ENCODE results near the gene SRPRB.

Gene SRPRB

GRCh38 chr3:133841196-133841595 is 35.6 kb downstream of the SRPRB start:
- no peaks in the 10 kb centered on the region for H3K36me3 ChIP-seq (ENCODE audit: control insufficient read depth, insufficient read depth, low read length)
- no peak overlapping the region for H3K4me3 ChIP-seq (ENCODE audit: low read length)
- H3K9ac ChIP-seq (ENCODE audit: low read length) = no peak overlapping the region
- no peaks in the 10 kb centered on the region for H3K4me1 ChIP-seq (ENCODE audit: control insufficient read depth, insufficient read depth, low read length)
- H3K27me3 ChIP-seq (ENCODE audit: control insufficient read depth, insufficient read depth, low read length) = no peaks in the 10 kb centered on the region
- no peaks in the 10 kb centered on the region for H3K9me3 ChIP-seq (ENCODE audit: control insufficient read depth, low read length)

GRCh38 chr3:133842158-133842557 is 36.5 kb downstream of the SRPRB start:
- Histone ChIP-seq H3K4me3 (ENCODE audit: low read length) (no peak overlapping the region), H3K9me3 (ENCODE audit: control insufficient read depth, low read length) (no peaks in the 10 kb centered on the region), H3K27me3 (ENCODE audit: control insufficient read depth, insufficient read depth, low read length) (no peaks in the 10 kb centered on the region), H3K4me1 (ENCODE audit: control insufficient read depth, insufficient read depth, low read length) (no peaks in the 10 kb centered on the region), H3K9ac (ENCODE audit: low read length) (no peak overlapping the region), H3K36me3 (ENCODE audit: control insufficient read depth, insufficient read depth, low read length) (no peaks in the 10 kb centered on the region)

DNA sequence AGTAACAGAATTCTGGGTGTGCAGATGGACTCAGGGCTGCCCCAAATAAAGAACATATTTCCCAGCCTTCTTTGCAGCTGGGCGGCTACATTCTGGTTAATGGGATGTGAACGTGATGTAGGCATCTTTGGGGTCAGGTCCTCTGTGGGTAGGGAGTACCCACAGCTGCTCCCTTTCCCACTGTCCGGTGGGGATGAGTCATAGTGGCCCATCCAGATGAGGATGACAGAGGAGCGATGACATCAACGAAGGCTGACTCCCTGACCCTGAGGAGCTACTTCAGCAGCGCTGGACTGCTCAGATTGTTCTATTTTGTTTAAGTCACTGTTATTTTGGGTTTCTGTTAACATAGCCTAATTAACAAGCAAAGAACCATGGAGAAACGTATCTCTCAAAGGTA is 38.0 kb downstream of the SRPRB start:
- Histone ChIP-seq H3K4me1 (ENCODE audit: control insufficient read depth, insufficient read depth, low read length) (no peaks in the 10 kb centered on the region), H3K9me3 (ENCODE audit: control insufficient read depth, low read length) (no peaks in the 10 kb centered on the region), H3K36me3 (ENCODE audit: control insufficient read depth, insufficient read depth, low read length) (no peaks in the 10 kb centered on the region), H3K4me3 (ENCODE audit: low read length) (no peak overlapping the region), H3K9ac (ENCODE audit: low read length) (no peak overlapping the region), H3K27me3 (ENCODE audit: control insufficient read depth, insufficient read depth, low read length) (no peaks in the 10 kb centered on the region)

DNA sequence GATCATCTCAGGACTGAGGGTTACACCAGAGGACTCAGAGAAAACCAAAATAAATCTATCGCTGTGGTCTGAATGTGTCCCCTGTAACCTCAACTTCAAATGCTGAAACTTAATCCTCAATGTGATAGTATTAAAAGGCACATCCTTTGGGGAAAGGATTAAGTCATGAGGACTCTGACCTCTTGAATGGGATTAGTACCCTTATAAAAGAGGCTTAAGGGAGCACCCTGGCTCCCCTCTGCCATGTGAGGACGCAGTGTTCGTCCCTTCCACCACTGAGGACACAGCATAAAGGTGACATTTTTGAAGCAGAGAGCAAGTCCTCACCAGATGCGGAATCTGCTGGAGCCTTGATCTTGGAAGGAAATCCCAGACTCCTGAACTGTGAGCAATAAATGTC is 39.5 kb downstream of the SRPRB start:
- Histone ChIP-seq H3K9ac (ENCODE audit: low read length) (no peak overlapping the region), H3K27me3 (ENCODE audit: control insufficient read depth, insufficient read depth, low read length) (no peaks in the 10 kb centered on the region), H3K4me1 (ENCODE audit: control insufficient read depth, insufficient read depth, low read length) (no peaks in the 10 kb centered on the region), H3K36me3 (ENCODE audit: control insufficient read depth, insufficient read depth, low read length) (no peaks in the 10 kb centered on the region), H3K9me3 (ENCODE audit: control insufficient read depth, low read length) (no peaks in the 10 kb centered on the region), H3K4me3 (ENCODE audit: low read length) (no peak overlapping the region)

GRCh38 chr3:133849346-133849745 is 43.7 kb downstream of the SRPRB start:
- no peaks in the 10 kb centered on the region for H3K9me3 ChIP-seq (ENCODE audit: control insufficient read depth, low read length)
- H3K4me1 ChIP-seq (ENCODE audit: control insufficient read depth, insufficient read depth, low read length) = no peaks in the 10 kb centered on the region
- no peak overlapping the region for H3K9ac ChIP-seq (ENCODE audit: low read length)
- H3K4me3 ChIP-seq (ENCODE audit: low read length) = no peak overlapping the region
- no peaks in the 10 kb centered on the region for H3K36me3 ChIP-seq (ENCODE audit: control insufficient read depth, insufficient read depth, low read length)
- H3K27me3 ChIP-seq (ENCODE audit: control insufficient read depth, insufficient read depth, low read length) = no peaks in the 10 kb centered on the region

DNA sequence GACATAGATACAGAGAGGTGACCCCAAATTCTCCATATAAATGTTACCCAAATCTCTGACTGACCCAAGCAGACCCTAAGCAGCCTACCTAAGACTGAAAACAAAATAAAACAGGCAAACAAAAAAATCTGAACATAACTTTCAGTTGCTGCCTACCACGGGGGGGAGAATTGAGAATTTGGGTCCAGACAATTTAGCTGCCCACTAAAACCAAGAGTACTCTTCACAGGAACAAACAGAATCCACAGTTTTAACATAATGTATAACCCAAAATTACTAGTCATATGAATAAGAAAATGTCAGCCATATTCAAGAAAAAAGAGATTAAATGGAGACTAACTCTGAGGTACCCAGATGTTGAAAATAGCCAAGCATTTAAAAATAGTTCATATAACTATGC is 44.4 kb downstream of the SRPRB start:
- Histone ChIP-seq H3K9me3 (ENCODE audit: control insufficient read depth, low read length) (no peaks in the 10 kb centered on the region), H3K9ac (ENCODE audit: low read length) (no peak overlapping the region), H3K36me3 (ENCODE audit: control insufficient read depth, insufficient read depth, low read length) (no peaks in the 10 kb centered on the region), H3K27me3 (ENCODE audit: control insufficient read depth, insufficient read depth, low read length) (no peaks in the 10 kb centered on the region), H3K4me3 (ENCODE audit: low read length) (no peak overlapping the region), H3K4me1 (ENCODE audit: control insufficient read depth, insufficient read depth, low read length) (no peaks in the 10 kb centered on the region)

- no peaks in the 10 kb centered on the region for H3K27me3 ChIP-seq (ENCODE audit: control insufficient read depth, insufficient read depth, low read length)
- no peak overlapping the region for H3K4me3 ChIP-seq (ENCODE audit: low read length)
- H3K9me3 ChIP-seq (ENCODE audit: control insufficient read depth, low read length) = no peaks in the 10 kb centered on the region
- no peak overlapping the region for H3K9ac ChIP-seq (ENCODE audit: low read length)
- H3K4me1 ChIP-seq (ENCODE audit: control insufficient read depth, insufficient read depth, low read length) = no peaks in the 10 kb centered on the region
- no peaks in the 10 kb centered on the region for H3K36me3 ChIP-seq (ENCODE audit: control insufficient read depth, insufficient read depth, low read length)
Observed at GRCh38 chr3:133851266-133851906, 45.8 kb downstream of the SRPRB start.

DNA sequence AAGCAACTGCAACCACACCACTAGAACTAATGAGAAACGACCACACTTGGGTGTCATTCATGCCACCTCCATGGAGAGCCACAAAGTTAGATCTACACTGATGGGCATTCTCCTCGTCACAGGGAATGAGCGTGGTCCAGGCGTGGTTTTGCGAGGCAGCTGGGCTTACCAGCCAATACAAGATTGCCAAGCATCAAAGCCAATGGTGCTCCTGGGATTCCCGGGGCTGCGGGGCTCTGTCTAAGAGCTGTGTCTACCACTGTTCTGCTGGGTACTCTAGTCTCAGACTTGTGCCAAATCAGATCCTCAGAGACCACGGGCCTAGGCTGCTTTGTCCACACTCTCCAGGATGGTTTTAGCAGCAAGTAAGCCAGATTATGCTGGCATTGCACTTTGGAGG is 46.3 kb downstream of the SRPRB start:
- H3K36me3 ChIP-seq (ENCODE audit: control insufficient read depth, insufficient read depth, low read length) = no peaks in the 10 kb centered on the region
- H3K4me1 ChIP-seq (ENCODE audit: control insufficient read depth, insufficient read depth, low read length) = no peaks in the 10 kb centered on the region
- H3K9ac ChIP-seq (ENCODE audit: low read length) = no peak overlapping the region

DNA sequence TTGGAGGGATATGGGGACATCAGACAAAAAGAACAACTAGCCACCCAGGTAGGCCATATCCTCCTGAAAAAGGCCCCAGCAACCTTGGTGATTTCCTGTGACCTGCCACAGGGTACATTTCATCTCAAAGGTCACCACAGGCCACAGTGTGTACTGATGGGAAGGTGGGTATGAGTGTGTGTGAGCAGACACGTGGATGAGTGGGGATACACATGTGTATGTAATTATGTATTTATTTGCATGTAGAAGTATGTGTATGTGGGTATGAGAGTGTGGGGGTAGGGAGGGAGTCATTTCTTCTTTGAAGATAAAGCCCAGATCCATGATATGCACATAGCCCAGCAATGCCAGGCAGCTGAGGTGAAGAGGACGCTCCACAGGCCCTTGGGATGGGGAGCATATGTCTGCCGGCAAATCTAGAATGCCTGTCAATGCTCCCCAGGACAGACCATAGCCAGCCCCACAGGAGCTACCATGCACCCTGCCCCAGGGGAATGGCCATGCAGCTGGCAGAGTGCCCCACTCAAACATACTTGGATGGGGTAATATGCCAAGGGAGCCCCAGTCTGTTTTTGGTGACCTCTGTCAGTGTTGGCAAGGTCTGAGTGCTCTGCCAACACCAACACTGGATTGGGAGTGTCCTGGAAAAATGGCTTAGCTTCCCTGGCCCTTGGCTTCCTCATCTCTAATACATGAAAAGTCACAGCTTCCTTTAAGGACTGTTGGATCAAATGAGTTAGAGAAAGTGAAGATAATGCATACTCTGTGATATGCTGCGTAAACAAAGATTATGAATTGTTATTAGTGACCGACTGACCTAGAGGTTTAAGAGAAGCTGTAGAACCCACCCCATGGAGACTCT is 47.7 kb downstream of the SRPRB start:
- Histone ChIP-seq H3K4me3 (ENCODE audit: low read length) (no peak overlapping the region), H3K4me1 (ENCODE audit: control insufficient read depth, insufficient read depth, low read length) (no peaks in the 10 kb centered on the region), H3K36me3 (ENCODE audit: control insufficient read depth, insufficient read depth, low read length) (no peaks in the 10 kb centered on the region), H3K9me3 (ENCODE audit: control insufficient read depth, low read length) (no peaks in the 10 kb centered on the region), H3K9ac (ENCODE audit: low read length) (no peak overlapping the region), H3K27me3 (ENCODE audit: control insufficient read depth, insufficient read depth, low read length) (no peaks in the 10 kb centered on the region)

More for the DNA sequence above, 46.3 kb downstream of the SRPRB start:
- no peaks in the 10 kb centered on the region for H3K27me3 ChIP-seq (ENCODE audit: control insufficient read depth, insufficient read depth, low read length)
- H3K9me3 ChIP-seq (ENCODE audit: control insufficient read depth, low read length) = no peaks in the 10 kb centered on the region
- H3K4me3 ChIP-seq (ENCODE audit: low read length) = no peak overlapping the region

- Histone ChIP-seq H3K4me1 (ENCODE audit: control insufficient read depth, insufficient read depth, low read length) (no peaks in the 10 kb centered on the region), H3K4me3 (ENCODE audit: low read length) (no peak overlapping the region)
Observed at GRCh38 chr3:133853925-133854227, 48.3 kb downstream of the SRPRB start.

GRCh38 chr3:133854264-133855001 is 48.8 kb downstream of the SRPRB start:
- H3K36me3 ChIP-seq (ENCODE audit: control insufficient read depth, insufficient read depth, low read length) = no peaks in the 10 kb centered on the region
- no peak overlapping the region for H3K9ac ChIP-seq (ENCODE audit: low read length)
- no peaks in the 10 kb centered on the region for H3K4me1 ChIP-seq (ENCODE audit: control insufficient read depth, insufficient read depth, low read length)
- H3K4me3 ChIP-seq (ENCODE audit: low read length) = no peak overlapping the region
- H3K27me3 ChIP-seq (ENCODE audit: control insufficient read depth, insufficient read depth, low read length) = no peaks in the 10 kb centered on the region
- no peaks in the 10 kb centered on the region for H3K9me3 ChIP-seq (ENCODE audit: control insufficient read depth, low read length)

More at GRCh38 chr3:133853925-133854227, 48.3 kb downstream of the SRPRB start:
- Histone ChIP-seq H3K9me3 (ENCODE audit: control insufficient read depth, low read length) (no peaks in the 10 kb centered on the region), H3K36me3 (ENCODE audit: control insufficient read depth, insufficient read depth, low read length) (no peaks in the 10 kb centered on the region), H3K27me3 (ENCODE audit: control insufficient read depth, insufficient read depth, low read length) (no peaks in the 10 kb centered on the region), H3K9ac (ENCODE audit: low read length) (no peak overlapping the region)

DNA sequence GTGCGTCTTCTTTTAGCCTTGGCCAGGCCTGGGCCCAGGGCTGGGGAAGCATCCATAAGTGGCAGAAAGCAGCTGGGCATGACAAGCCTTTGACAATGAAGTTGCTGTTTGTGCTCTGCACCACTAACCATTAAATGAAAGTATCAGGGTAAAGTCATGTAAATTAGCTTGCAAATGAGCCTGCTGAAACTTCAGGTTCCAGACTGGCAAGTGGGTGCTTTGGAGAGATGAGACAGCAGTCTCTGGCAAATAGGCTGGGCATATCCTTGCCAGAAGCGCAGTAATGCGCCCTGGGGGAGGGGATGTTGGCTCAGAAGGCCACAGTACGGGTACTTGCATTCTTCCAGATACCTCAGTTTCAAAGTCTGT is 49.4 kb downstream of the SRPRB start:
- Histone ChIP-seq H3K27me3 (ENCODE audit: control insufficient read depth, insufficient read depth, low read length) (no peaks in the 10 kb centered on the region), H3K36me3 (ENCODE audit: control insufficient read depth, insufficient read depth, low read length) (no peaks in the 10 kb centered on the region), H3K9me3 (ENCODE audit: control insufficient read depth, low read length) (no peaks in the 10 kb centered on the region), H3K4me1 (ENCODE audit: control insufficient read depth, insufficient read depth, low read length) (no peaks in the 10 kb centered on the region), H3K4me3 (ENCODE audit: low read length) (no peak overlapping the region), H3K9ac (ENCODE audit: low read length) (no peak overlapping the region)
